HPDE6-E6E7 (cell line): ENCODE results near the gene KRT7.
"Not testable (repeated sequence)": the region's sequence is repeated elsewhere in the genome, so short reads cannot be mapped to it uniquely, and the experiment has no call there.

Source experiments
- DNase-seq: peaks from one replicate; pipeline ENCODE4 v3.0.0; 2011; ENCODE audit warnings: missing footprints; ENCODE audit errors: extremely low spot score

Gene KRT7

GRCh38 chr12:52255926-52256583, 23.0 kb downstream of the KRT7 start:
- DNase-seq = no peak

DNA sequence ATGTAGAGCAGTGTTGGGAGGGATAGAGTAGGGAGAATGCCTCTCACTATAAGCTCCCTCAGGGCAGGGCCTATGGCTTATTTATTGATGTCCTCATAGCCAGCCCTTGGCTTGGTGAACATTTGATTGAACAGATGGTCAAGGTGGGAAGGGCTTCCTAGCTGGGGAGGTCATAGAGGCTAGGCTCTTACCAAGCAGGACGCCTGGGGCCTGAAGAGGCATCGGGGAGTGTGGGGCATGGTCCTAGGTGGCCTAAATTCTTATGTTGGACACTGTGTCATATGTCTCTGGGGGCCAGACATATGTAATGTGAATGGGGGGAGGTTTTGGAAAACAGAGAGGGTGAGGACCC, 23.5 kb downstream of the KRT7 start:
- no peak for DNase-seq

DNA sequence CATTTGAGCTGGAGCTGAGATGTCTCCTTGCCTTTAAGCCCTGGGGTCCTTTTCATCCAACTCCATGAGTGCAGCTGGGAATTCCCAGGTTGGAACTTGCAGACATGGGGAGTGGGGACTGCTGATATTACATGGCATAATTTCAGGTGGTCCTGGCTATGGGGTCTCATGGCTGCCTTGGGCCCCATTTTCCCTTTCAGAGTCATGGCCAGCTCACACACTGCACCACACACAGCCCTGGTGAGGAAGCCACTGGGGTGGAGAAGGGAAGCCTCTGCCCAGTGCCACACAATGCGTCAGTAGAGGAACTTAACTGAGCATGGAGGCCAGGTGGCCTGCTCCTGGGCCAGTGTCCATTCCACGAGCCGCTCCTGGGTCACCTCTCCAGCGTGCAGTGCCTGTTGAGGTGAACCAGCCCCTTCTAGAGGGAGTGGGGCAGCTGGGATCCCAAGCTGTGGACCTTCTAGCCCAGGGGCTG, 24.1 kb downstream of the KRT7 start:
- DNase-seq = no peak

DNA sequence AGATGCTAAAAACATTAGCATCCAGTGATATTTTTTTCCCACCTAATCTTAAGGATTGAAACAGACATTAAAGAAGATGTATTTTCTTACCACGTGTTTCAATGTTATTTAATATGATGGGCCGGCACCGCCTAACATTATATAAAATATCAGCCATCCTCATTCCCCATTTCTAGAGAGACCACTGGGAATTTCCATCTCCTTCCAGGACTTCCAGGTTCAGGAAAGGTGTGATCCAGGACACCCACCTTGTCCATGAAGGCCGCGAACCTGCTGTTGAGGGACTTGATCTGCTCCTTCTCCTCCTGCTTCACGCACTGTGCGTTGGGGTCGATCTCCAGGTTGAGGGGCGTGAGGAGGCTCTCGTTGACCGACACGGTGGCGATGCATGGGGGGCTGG, 24.9 kb downstream of the KRT7 start:
- DNase-seq = not testable (repeated sequence)

- DNase-seq = no peak
These were observed 25.4 kb downstream of the KRT7 start for GRCh38 chr12:52258335-52258901.

DNA sequence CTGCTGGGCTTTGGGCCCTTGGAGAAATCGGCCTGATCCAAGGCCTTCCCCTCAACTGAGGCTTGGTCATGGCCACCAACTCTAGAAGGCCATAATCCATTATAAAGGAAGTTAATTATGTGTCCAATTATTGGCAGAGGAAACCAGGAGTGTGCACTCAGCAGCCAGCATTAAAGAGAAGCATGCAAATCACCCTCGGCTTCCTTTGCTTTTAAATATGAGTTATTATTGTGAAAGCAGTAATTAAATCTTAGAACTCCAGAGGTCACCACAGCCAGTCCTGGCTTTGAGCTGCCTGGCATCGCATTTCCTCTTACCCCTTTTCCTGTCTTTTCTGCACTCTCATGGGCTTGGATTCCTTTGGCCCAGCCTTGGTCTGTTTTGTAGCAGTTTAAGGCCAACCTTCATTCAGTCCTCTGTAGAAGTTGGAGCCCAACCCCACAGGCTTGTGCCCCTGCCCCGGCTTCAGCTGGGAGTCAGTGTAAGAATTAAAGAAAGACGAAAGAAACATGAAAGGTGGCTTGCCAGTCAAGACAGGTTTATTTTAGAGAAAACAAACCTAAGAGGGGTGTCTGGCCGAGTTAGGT, 26.7 kb downstream of the KRT7 start:
- DNase-seq = no peak

DNA sequence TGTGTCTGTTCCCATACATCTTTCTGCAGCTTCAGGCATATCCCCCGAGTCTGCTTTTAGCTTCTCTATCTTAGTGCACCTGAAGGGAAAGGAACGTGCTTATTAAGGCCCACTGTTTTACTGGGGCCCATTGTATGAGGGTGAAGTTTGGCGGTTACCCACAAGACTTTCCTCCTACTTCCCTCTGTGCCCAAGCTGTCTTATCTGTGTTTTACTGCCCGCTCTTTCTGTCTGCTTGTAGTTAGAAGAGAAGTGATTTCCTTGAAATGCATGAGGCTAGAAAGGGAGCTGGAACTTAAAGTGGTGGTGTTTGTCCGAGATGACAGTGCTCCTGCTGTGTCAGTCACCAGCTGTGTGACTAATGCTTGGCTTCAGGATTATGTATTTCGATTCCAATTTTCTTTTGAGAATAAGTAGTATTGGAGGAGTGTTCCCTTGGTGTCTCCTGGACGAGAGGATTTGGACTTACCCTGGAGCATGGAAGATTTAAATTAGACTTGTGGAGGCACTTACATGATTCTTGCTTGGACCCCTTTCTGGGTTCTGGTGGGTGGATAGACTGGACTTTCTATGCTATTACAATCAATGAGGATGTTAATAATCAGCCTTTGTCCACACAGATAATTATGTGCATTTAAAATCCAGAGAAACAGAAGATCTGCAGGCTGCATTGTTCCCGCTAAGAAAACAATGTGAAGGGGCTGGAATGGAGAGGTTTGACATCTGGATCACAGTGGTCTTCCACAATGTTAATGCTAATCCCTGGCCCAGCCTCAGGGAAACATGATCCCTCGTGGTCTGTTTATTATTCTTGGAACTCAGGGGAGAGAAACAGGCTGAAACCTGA, 27.5 kb downstream of the KRT7 start:
- DNase-seq = no peak

DNA sequence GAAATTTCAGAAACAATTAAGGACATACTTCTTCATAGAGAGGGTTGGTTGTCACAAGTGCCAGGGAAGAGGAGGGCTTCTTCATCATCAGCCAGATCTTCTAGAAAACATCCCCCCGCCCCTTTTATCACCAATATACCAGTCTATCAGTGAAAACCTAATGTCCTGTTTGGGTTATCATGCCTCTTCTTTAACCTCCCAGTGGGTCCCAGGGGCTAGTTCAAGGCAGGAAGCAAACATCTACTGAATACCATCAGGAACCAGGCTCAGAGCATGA, 28.1 kb downstream of the KRT7 start:
- DNase-seq = no peak

DNA sequence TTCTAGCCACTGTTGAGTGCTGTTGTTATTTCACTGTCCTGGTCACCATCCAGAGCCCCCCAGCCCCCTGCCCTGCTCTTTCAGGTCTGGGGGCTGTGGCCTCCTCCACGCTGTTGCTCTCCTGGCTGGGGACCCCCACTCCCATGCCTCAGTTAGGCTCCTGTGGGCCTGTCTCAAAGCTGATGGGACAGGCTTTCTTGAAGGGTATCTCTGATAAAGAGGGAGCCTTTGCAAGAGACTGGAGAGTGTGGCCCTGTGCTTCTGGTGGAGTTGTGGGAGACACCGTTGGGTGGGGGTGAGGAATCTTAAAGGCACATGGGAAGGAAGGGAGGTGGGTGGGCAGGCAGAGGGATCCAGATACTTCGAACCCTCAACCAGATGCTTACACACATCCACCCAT, 29.2 kb downstream of the KRT7 start:
- no peak for DNase-seq

- DNase-seq = no peak
These were observed 30.9 kb downstream of the KRT7 start for GRCh38 chr12:52263761-52264434.

DNA sequence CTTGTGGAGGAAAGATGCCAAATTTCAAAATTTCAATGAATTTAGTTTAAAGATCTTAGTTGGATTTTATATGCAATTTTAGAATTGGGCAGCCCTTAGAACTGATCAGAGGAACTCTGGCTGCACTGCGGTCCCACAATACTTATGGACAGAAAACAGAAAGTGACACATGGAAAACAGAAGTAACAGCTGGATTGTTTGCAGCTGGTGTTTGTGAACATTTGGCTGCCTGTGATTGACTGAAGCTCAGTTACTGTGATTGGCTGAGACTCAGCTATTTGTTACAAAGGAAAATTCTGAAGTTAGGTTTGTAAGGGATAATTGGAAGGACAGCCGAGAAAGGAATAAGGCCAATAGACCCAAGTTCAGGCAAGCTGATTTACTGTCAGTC, 31.4 kb downstream of the KRT7 start:
- DNase-seq = no peak

DNA sequence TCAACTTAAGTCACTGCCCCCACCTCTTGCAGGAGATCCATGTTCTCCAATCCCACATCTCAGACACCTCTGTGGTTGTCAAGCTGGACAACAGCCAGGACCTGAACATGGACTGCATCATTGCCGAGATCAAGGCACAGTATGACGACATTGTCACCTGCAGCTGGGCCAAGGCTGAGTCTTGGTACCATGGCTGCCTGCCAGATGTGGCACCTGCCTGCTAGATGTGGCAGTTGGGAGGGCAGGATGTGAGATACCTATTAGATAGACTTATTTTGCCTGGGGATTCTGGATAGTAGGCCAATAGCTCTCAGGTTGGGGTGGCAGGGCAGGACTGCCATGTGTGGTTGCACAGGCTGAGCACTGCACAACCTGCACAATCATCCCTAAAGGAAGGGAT, 33.5 kb downstream of the KRT7 start:
- no peak for DNase-seq

- DNase-seq = no peak
These were observed 34.2 kb downstream of the KRT7 start for GRCh38 chr12:52267266-52267665.

DNA sequence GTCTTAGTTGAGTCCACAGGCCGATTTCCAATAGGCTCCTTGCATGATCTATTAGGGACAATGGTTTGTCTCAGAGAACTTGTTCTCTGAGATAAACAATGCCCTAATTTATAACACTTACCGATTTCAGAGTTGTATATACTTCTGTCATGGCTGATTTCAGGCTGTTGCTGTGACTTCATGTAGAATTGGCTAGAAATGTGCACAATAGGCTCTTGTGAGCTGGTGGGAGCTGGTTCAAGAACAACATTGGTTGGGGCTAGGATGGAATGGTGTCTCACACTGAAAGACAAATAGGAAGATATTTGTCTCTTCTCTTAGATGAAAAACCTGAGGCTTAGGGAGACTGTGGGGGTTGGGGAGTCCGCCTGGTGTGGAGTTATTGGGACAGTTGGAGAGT, 34.7 kb downstream of the KRT7 start:
- no peak for DNase-seq

DNA sequence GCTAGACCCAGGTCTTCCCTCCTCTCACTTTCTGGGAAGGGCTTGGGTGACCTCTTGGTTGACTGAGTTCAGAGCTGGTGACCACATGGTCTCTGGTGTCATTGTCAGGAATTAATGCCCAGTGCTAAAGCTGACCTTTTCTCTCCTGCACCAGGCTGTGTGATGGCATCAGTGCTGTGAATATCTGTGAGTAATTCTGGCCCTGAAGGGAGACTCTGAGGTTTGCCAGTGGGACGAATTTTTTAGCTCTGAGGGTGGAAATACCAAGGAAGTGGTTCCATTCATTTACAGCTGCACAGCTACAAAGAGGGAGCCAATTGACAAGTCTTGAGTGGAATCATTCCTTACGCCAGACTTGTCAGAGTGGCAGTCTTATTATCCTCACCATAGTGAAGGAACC, 35.2 kb downstream of the KRT7 start:
- no peak for DNase-seq

GRCh38 chr12:52270541-52271070, 37.6 kb downstream of the KRT7 start:
- DNase-seq = no peak

GRCh38 chr12:52271158-52271557, 38.1 kb downstream of the KRT7 start:
- DNase-seq = no peak

GRCh38 chr12:52274521-52275120, 41.6 kb downstream of the KRT7 start, which contains the start of gene KRT86:
Gene KRT86 (plus strand): TSS chr12:52274645. CDS start chr12:52301917, 27,272 bp downstream.
- no peak for DNase-seq

DNA sequence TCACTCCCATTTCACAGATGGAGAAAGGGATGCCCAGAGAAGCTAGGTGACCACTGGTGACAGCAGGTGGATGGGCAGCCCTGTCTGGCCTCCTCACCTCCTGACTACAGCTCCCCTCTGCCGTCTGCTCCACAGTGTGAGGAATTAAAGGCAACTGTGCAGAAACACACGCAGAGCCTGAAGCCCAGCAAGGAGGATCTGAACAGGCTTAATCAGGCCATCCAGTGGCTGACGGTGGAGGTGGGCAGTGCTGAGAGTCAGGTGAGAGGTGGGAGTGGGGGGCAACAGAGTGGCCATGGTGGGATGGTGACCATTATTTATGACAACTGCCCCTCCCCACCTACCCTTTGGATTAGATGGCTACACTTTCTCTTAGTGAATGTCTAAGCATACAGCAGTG, 42.6 kb downstream of the KRT7 start:
- DNase-seq = no peak

GRCh38 chr12:52277486-52278245, 44.6 kb downstream of the KRT7 start:
- DNase-seq = no peak
